Trophoblast cell (in vitro differentiated cells and primary cell): ENCODE measurements around the gene IL20RB.
"Not testable (repeated sequence)": the region's sequence is repeated elsewhere in the genome, so short reads cannot be mapped to it uniquely, and the experiment has no call there.

Experiments
- DNase-seq, 2 donors: peaks; one replicate each; pipeline ENCODE4 v3.0.0-alpha.2; 2016
- H2AFZ ChIP-seq: 2 replicates; pipeline ENCODE4 v1.6.1; 2013; ENCODE audit warnings: low read length, moderate library complexity, mild to moderate bottlenecking; ENCODE audit not compliant: insufficient read depth, poor library complexity
- H2AK5ac ChIP-seq: 2 replicates; pipeline ENCODE4 v1.6.1; 2013; ENCODE audit warnings: mild to moderate bottlenecking, low read length
- H2BK120ac ChIP-seq: 2 replicates; pipeline ENCODE4 v1.6.1; 2013; ENCODE audit warnings: low read length, mild to moderate bottlenecking, moderate library complexity; ENCODE audit not compliant: insufficient read depth, poor library complexity
- H2BK12ac ChIP-seq: 2 replicates; pipeline ENCODE4 v1.6.1; 2013; ENCODE audit warnings: mild to moderate bottlenecking, low read length, moderate library complexity
- H2BK5ac ChIP-seq: 2 replicates; pipeline ENCODE4 v1.6.1; 2013; ENCODE audit warnings: low read length, low read depth, moderate library complexity, mild to moderate bottlenecking; ENCODE audit not compliant: poor library complexity
- H3K14ac ChIP-seq: 2 replicates; pipeline ENCODE4 v1.6.1; 2013; ENCODE audit warnings: mild to moderate bottlenecking, low read length
- H3K18ac ChIP-seq: 2 replicates; pipeline ENCODE4 v1.6.1; 2013; ENCODE audit warnings: mild to moderate bottlenecking, low read length
- H3K23ac ChIP-seq: 2 replicates; pipeline ENCODE4 v1.6.1; 2013; ENCODE audit warnings: low read length
- H3K27ac ChIP-seq: 2 replicates; pipeline ENCODE4 v1.5.1; 2013; ENCODE audit warnings: low read depth, mild to moderate bottlenecking, inconsistent platforms, low read length, moderate library complexity
- H3K27me3 ChIP-seq: 2 replicates; pipeline ENCODE4 v1.6.1; 2013; ENCODE audit warnings: inconsistent platforms, mild to moderate bottlenecking, low read length, moderate library complexity; ENCODE audit not compliant: insufficient read depth
- H3K36me3 ChIP-seq, 2 experiments: 1 replicate in 1 of 2; 2 replicates in 1 of 2; pipeline ENCODE4 v1.6.1; 2013; ENCODE audit warnings: low read length in 2 of 2, mild to moderate bottlenecking in 2 of 2, moderate library complexity in 1 of 2; ENCODE audit not compliant: insufficient read depth in 2 of 2, control insufficient read depth in 1 of 2
- H3K4ac ChIP-seq: 2 replicates; pipeline ENCODE4 v1.6.1; 2013; ENCODE audit warnings: low read depth, mild to moderate bottlenecking, low read length, moderate library complexity
- H3K4me1 ChIP-seq, 2 experiments: 1 replicate in 1 of 2; 2 replicates in 1 of 2; pipeline ENCODE4 v1.6.1; 2013; ENCODE audit warnings: low read length in 2 of 2, mild to moderate bottlenecking in 2 of 2, moderate library complexity in 1 of 2; ENCODE audit not compliant: insufficient read depth in 2 of 2, control insufficient read depth in 1 of 2
- H3K4me2 ChIP-seq: 2 replicates; pipeline ENCODE4 v1.6.1; 2013; ENCODE audit warnings: inconsistent platforms, mild to moderate bottlenecking, low read length, moderate library complexity
- H3K4me3 ChIP-seq: 2 replicates; pipeline ENCODE4 v1.5.1; 2013; ENCODE audit warnings: mild to moderate bottlenecking, low read depth, low read length, inconsistent platforms
- H3K79me1 ChIP-seq: one replicate; pipeline ENCODE4 v1.6.1; 2013; ENCODE audit warnings: low read length
- H3K79me2 ChIP-seq: 2 replicates; pipeline ENCODE4 v1.6.1; 2013; ENCODE audit warnings: low read length, mild to moderate bottlenecking; ENCODE audit not compliant: control insufficient read depth, insufficient read depth, poor library complexity
- H3K9ac ChIP-seq: 2 replicates; pipeline ENCODE4 v1.6.1; 2013; ENCODE audit warnings: mild to moderate bottlenecking, low read length
- H3K9me3 ChIP-seq: 2 replicates; pipeline ENCODE4 v1.6.1; 2013; ENCODE audit warnings: low read depth, mild to moderate bottlenecking, control low read depth, inconsistent platforms, low read length; ENCODE audit not compliant: insufficient read depth
- H4K12ac ChIP-seq: 2 replicates; pipeline ENCODE4 v1.6.1; 2013; ENCODE audit warnings: low read depth, mild to moderate bottlenecking, low read length, moderate library complexity
- H4K8ac ChIP-seq: 2 replicates; pipeline ENCODE4 v1.6.1; 2013; ENCODE audit warnings: low read depth, mild to moderate bottlenecking, low read length, moderate library complexity
- H4K91ac ChIP-seq: one replicate; pipeline ENCODE4 v1.6.1; 2013; ENCODE audit warnings: low read depth, mild to moderate bottlenecking, low read length, moderate library complexity
- whole genome bisulfite sequencing: extraction: QIAGEN DNeasy Blood & Tissue Kit; methylation state at CpG from one replicate; pipeline ENCODE4 v1.1.7; 2013; ENCODE audit warnings: missing lambda C conversion rate; ENCODE audit not compliant: insufficient read length, insufficient coverage; ENCODE audit errors: extremely low coverage; 5-methylcytosine and 5-hydroxymethylcytosine counted together

The IL20RB gene

GRCh38 chr3:136959599-136959998 lies 1.8 kb downstream of the IL20RB start:
- Histone ChIP-seq H3K4me1 (peaks cover 7 to 17% of the 10 kb centered on the region in 2 experiments), H3K4me2 (no peak overlapping the region), H3K18ac (no peak overlapping the region), H3K27me3 (no peaks in the 10 kb centered on the region), H2BK5ac (no peak overlapping the region), H3K79me1 (no peaks in the 10 kb centered on the region), H2AK5ac (no peak overlapping the region), H3K4ac (no peak overlapping the region), H3K36me3 (no peaks in the 10 kb centered on the region), H2BK12ac (no peak overlapping the region), H2BK120ac (no peak overlapping the region), H4K91ac (no peak overlapping the region), H3K4me3 (no peak overlapping the region), H2AFZ (no peak overlapping the region), H3K23ac (no peak overlapping the region), H3K9me3 (no peaks in the 10 kb centered on the region), H4K12ac (no peak overlapping the region), H4K8ac (no peak overlapping the region), H3K27ac (no peak overlapping the region), H3K9ac (no peak overlapping the region), H3K14ac (no peak overlapping the region), H3K79me2 (no peaks in the 10 kb centered on the region)
- DNase-seq = no peak
- WGBS = no CpG with 5 or more reads among the region's 6 CpGs

GRCh38 chr3:136960838-136961836 lies 3.4 kb downstream of the IL20RB start:
- Histone ChIP-seq H4K91ac (no peak overlapping the region), H3K79me2 (no peaks in the 10 kb centered on the region), H4K12ac (no peak overlapping the region), H3K4ac (no peak overlapping the region), H3K79me1 (no peaks in the 10 kb centered on the region), H3K4me3 (no peak overlapping the region), H3K4me2 (no peak overlapping the region), H3K18ac (no peak overlapping the region), H4K8ac (no peak overlapping the region), H3K9me3 (no peaks in the 10 kb centered on the region), H3K23ac (no peak overlapping the region), H3K27ac (peak overlapping the region; percentile 57), H3K4me1 (peaks cover 5 to 9% of the 10 kb centered on the region in 2 experiments), H3K9ac (no peak overlapping the region), H3K27me3 (no peaks in the 10 kb centered on the region), H2BK5ac (no peak overlapping the region), H3K14ac (no peak overlapping the region), H2AK5ac (no peak overlapping the region), H2AFZ (no peak overlapping the region), H2BK120ac (no peak overlapping the region), H3K36me3 (no peaks in the 10 kb centered on the region), H2BK12ac (no peak overlapping the region)
- DNase-seq = peak; percentile 92 to 97
- WGBS = no CpG with 5 or more reads among the region's 4 CpGs

DNA sequence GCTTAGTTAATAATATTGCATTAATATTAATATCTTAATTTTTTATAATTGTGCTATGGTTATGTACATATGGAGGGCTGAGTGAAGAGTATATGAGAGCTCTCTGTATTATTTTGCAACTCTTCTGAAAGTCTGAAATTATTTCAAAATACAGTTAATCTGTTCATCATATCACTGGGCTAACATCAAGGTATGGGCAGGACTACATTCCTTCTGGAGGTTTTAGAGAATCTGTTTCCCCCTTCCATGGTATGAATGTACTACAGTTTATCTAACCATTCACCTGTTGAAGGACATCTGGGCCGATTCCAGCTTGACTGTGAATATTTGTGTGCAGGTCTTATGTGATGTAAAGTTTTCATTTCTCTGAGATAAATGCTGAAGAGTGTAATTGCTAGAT lies 5.1 kb downstream of the IL20RB start:
- no peak overlapping the region for H3K4ac ChIP-seq
- H3K9me3 ChIP-seq = no peaks in the 10 kb centered on the region
- no peak overlapping the region for H2BK5ac ChIP-seq
- no peak overlapping the region for H4K91ac ChIP-seq
- H3K79me1 ChIP-seq = no peaks in the 10 kb centered on the region
- H3K27ac ChIP-seq = no peak overlapping the region
- DNase-seq = peak; percentile 11 to 70
- no peaks in the 10 kb centered on the region for H3K36me3 ChIP-seq
- no peak overlapping the region for H3K4me2 ChIP-seq
- no peak overlapping the region for H3K14ac ChIP-seq
- no peak overlapping the region for H3K23ac ChIP-seq
- no peak overlapping the region for H2BK120ac ChIP-seq
- no peak overlapping the region for H3K9ac ChIP-seq
- no peak overlapping the region for H4K12ac ChIP-seq
- no peak overlapping the region for H2AFZ ChIP-seq
- no peaks in the 10 kb centered on the region for H3K79me2 ChIP-seq
- H2BK12ac ChIP-seq = no peak overlapping the region
- WGBS = no CpG with 5 or more reads among the region's 1 CpG
- H3K27me3 ChIP-seq = no peaks in the 10 kb centered on the region
- peaks cover 0 to 3% of the 10 kb centered on the region in 2 experiments for H3K4me1 ChIP-seq
- no peak overlapping the region for H4K8ac ChIP-seq
- no peak overlapping the region for H2AK5ac ChIP-seq
- H3K4me3 ChIP-seq = no peak overlapping the region
- H3K18ac ChIP-seq = no peak overlapping the region

DNA sequence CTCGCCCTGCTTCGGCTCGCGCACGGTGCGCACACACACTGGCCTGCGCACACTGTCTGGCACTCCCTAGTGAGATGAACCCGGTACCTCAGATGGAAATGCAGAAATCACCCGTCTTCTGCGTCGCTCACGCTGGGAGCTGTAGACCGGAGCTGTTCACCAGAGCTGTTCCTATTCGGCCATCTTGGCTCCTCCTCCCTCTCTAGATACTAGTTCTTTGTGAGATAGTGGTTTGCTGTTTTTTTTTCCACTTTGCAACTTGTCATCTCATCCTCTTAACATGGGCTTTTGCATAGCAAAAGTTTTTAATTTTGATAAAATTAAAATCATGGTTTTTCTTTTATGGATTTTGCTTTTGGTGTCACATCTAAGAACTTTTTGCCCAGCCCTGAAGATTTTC lies 11.8 kb downstream of the IL20RB start:
- H3K79me1 ChIP-seq, H3K27me3 ChIP-seq, H2AK5ac ChIP-seq, H3K14ac ChIP-seq, H3K27ac ChIP-seq, H3K4me1 ChIP-seq, H2AFZ ChIP-seq, H4K8ac ChIP-seq, H4K12ac ChIP-seq, H2BK12ac ChIP-seq, H3K23ac ChIP-seq, H4K91ac ChIP-seq, H3K4me3 ChIP-seq, H2BK5ac ChIP-seq, H3K4me2 ChIP-seq, H3K9ac ChIP-seq, H3K36me3 ChIP-seq, H3K9me3 ChIP-seq, H2BK120ac ChIP-seq, H3K4ac ChIP-seq, H3K79me2 ChIP-seq, H3K18ac ChIP-seq: not testable (repeated sequence)
- DNase-seq = peak in 1 of 2 donors; percentile 53
- no CpG with 5 or more reads among the region's 14 CpGs for WGBS
